ENCODE data around the gene TMEM51. TPM values are rescaled to one million over a fixed set of nuclear protein-coding genes. Genes with fewer than 3 reads are reported as not detected.

The TMEM51 gene
- total and polyA plus RNA-seq, 10 of the 15 experiments (the other 5 are each of a cell fraction or from before 2014, with no cell fraction given) = 0.55 to 4.8 (median 3.1) TPM

DNA sequence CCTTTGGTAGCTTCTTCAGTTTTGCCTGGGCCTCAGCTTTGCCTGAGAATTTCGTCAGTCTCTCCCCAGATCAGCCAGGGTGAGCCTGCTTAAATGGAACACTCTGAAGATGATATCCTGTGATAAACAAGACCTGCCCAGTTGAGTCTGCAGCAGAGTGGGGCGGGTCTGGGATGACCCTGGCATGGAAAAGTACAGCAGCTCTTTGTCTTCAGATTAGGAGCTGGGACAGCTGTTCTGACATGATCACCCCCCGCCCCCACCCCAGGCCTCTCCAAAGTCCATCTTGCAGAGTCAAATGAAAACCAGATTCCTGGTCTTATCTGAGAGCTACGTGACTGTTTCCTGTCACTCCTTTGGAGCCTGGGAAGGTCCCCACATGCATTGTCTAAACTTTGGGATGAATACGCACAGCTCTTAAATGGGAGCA, 2.2 kb upstream of the TMEM51 start (continued):
- TF ChIP-seq, protein P1, sequence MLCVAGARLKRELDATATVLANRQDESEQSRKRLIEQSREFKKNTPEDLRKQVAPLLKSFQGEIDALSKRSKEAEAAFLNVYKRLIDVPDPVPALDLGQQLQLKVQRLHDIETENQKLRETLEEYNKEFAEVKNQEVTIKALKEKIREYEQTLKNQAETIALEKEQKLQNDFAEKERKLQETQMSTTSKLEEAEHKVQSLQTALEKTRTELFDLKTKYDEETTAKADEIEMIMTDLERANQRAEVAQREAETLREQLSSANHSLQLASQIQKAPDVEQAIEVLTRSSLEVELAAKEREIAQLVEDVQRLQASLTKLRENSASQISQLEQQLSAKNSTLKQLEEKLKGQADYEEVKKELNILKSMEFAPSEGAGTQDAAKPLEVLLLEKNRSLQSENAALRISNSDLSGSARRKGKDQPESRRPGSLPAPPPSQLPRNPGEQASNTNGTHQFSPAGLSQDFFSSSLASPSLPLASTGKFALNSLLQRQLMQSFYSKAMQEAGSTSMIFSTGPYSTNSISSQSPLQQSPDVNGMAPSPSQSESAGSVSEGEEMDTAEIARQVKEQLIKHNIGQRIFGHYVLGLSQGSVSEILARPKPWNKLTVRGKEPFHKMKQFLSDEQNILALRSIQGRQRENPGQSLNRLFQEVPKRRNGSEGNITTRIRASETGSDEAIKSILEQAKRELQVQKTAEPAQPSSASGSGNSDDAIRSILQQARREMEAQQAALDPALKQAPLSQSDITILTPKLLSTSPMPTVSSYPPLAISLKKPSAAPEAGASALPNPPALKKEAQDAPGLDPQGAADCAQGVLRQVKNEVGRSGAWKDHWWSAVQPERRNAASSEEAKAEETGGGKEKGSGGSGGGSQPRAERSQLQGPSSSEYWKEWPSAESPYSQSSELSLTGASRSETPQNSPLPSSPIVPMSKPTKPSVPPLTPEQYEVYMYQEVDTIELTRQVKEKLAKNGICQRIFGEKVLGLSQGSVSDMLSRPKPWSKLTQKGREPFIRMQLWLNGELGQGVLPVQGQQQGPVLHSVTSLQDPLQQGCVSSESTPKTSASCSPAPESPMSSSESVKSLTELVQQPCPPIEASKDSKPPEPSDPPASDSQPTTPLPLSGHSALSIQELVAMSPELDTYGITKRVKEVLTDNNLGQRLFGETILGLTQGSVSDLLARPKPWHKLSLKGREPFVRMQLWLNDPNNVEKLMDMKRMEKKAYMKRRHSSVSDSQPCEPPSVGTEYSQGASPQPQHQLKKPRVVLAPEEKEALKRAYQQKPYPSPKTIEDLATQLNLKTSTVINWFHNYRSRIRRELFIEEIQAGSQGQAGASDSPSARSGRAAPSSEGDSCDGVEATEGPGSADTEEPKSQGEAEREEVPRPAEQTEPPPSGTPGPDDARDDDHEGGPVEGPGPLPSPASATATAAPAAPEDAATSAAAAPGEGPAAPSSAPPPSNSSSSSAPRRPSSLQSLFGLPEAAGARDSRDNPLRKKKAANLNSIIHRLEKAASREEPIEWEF (IDR thresholded peaks at IDR 0.05; ENCODE audit: insufficient replicate concordance, low read depth, low read length) = no peak
- TF ChIP-seq KDM1A (IDR thresholded peaks at IDR 0.05; ENCODE audit: borderline replicate concordance) (no peak), IKZF1 (conservative IDR thresholded peaks at IDR 0.05) (no peak), STAT1 (conservative IDR thresholded peaks at IDR 0.05) (no peak)

DNA sequence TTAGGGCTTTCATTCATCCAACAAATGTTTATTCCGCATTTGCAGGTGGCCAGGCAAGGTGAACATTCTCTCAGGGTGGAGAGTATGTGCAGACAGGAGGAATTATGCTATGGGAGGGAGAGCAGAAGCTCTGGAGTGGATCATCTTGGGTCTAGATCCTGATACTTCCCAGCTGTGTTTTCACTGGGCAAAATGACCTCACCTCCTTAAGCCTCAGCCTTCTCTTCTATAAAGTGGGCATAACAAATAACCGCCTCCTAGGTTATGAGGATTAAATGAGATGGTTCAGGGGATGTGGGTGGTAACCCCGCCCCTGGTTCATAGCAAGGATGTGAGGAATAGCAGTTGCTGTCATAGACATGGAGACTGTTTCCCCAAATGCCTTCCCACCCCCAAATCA, 1.7 kb upstream of the TMEM51 start:
- ChIA-PET RAD21 (ENCODE audit: unreplicated experiment) (interaction anchor here (1.0 to 6.1 kb wide), 6 partner anchors 21 to 153 kb away, joined by 3 to 49 read pairs (median 6); no protein-coding TSS in a partner anchor), POLR2A (interaction anchor here (0.5 to 0.6 kb wide), 2 partner anchors 82 to 111 kb away, joined by 3 read pairs; no protein-coding TSS in a partner anchor), CTCF (interaction anchor here (0.9 to 5.6 kb wide), 11 partner anchors 15 to 171 kb away, joined by 3 to 73 read pairs (median 4); no protein-coding TSS in a partner anchor), SMC1A (ENCODE audit: uncharacterized antibody, unreplicated experiment) (interaction anchor here (1.1 to 5.3 kb wide), 7 partner anchors 10 to 129 kb away, joined by 3 to 38 read pairs (median 6); no protein-coding TSS in a partner anchor)
- Histone ChIP-seq H3K4me3 (no peak overlapping the region), H3K79me2 (ENCODE audit: control insufficient read depth, insufficient read depth, low read length) (peaks cover 9% of the 10 kb centered on the region), H3K4me1 (ENCODE audit: control insufficient read depth, insufficient read depth, low read length) (peaks cover 22% of the 10 kb centered on the region), H3K27ac (ENCODE audit: control insufficient read depth, insufficient read depth) (no peak overlapping the region), H3K27me3 (replicated peaks in 1 of 2; ENCODE audit: control insufficient read depth in 2 of 2, insufficient read depth in 2 of 2, low read length in 1 of 2) (peaks cover 10 to 16% of the 10 kb centered on the region in 2 experiments; a peak in 3 of 4 replicates), H3K9me3 (replicated peaks; ENCODE audit: control insufficient read depth, insufficient read depth, low read length) (no peaks in the 10 kb centered on the region; the same call in 2 of the 3 replicates), H2AFZ (ENCODE audit: control insufficient read depth, low read depth, low read length) (no peak overlapping the region), H3K9ac (ENCODE audit: control insufficient read depth, insufficient read depth, low read length) (no peak overlapping the region), H4K20me1 (ENCODE audit: control insufficient read depth, insufficient read depth) (no peaks in the 10 kb centered on the region), H3K4me2 (ENCODE audit: control insufficient read depth, insufficient read depth) (no peak overlapping the region), H3K36me3 (ENCODE audit: control insufficient read depth in 2 of 2, insufficient read depth in 2 of 2, low read length in 1 of 2) (no peaks in the 10 kb centered on the region)
- intact Hi-C loops (cut with micrococcal nuclease; ENCODE audit: unreplicated experiment) (no loop called here), in situ Hi-C loops (cut with MboI) (no loop called here)
- no TSS peak for BruUV-seq (replicated peaks)
- 21% methylated on average over 3 of the region's 3 CpGs for WGBS (ENCODE audit: insufficient coverage, insufficient replicate concordance, low lambda C conversion rate, missing lambda C conversion rate)
- FAIRE-seq (no peak), DNase-seq (ENCODE audit: low read depth, low spot score) (no peak), ATAC-seq (no peak)
- TF ChIP-seq PML (IDR thresholded peaks at IDR 0.05; ENCODE audit: low read length) (no peak), CHD4 (IDR thresholded peaks at IDR 0.05) (no peak), RFX5 (IDR thresholded peaks at IDR 0.05; ENCODE audit: low read depth, low read length) (no peak), RCOR1 (conservative IDR thresholded peaks at IDR 0.05; ENCODE audit: low read depth, low read length) (no peak), POLR2AphosphoS2 (IDR thresholded peaks at IDR 0.05; ENCODE audit: low read depth, low read length) (no peak), BACH1 (IDR thresholded peaks at IDR 0.05; ENCODE audit: borderline replicate concordance) (no peak)
- TF ChIP-seq, protein P2, sequence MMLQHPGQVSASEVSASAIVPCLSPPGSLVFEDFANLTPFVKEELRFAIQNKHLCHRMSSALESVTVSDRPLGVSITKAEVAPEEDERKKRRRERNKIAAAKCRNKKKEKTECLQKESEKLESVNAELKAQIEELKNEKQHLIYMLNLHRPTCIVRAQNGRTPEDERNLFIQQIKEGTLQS (IDR thresholded peaks at IDR 0.05; ENCODE audit: borderline replicate concordance, extremely low read depth, low read depth, low read length) = no peak
- TF ChIP-seq, protein P3, sequence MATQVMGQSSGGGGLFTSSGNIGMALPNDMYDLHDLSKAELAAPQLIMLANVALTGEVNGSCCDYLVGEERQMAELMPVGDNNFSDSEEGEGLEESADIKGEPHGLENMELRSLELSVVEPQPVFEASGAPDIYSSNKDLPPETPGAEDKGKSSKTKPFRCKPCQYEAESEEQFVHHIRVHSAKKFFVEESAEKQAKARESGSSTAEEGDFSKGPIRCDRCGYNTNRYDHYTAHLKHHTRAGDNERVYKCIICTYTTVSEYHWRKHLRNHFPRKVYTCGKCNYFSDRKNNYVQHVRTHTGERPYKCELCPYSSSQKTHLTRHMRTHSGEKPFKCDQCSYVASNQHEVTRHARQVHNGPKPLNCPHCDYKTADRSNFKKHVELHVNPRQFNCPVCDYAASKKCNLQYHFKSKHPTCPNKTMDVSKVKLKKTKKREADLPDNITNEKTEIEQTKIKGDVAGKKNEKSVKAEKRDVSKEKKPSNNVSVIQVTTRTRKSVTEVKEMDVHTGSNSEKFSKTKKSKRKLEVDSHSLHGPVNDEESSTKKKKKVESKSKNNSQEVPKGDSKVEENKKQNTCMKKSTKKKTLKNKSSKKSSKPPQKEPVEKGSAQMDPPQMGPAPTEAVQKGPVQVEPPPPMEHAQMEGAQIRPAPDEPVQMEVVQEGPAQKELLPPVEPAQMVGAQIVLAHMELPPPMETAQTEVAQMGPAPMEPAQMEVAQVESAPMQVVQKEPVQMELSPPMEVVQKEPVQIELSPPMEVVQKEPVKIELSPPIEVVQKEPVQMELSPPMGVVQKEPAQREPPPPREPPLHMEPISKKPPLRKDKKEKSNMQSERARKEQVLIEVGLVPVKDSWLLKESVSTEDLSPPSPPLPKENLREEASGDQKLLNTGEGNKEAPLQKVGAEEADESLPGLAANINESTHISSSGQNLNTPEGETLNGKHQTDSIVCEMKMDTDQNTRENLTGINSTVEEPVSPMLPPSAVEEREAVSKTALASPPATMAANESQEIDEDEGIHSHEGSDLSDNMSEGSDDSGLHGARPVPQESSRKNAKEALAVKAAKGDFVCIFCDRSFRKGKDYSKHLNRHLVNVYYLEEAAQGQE (IDR thresholded peaks at IDR 0.05; ENCODE audit: low read depth, low read length) = no peak

All from GM12878 (cell line).